IMR-90 (cell line): Measurements from ENCODE around the gene OR6X1. TPM values are rescaled to one million over a fixed set of nuclear protein-coding genes. Genes with fewer than 3 reads are reported as not detected.

Experiments used
- ATAC-seq: fragments of 200-7000 bp; cut with Tn5 transposase; 2 replicates; pipeline ENCODE4 v1.9.1; 2020; ENCODE audit warnings: low read depth, mild to moderate bottlenecking, moderate library complexity
- BruUV-seq: library from RNA; stranded (reverse); fragments of 400-500 nt; replicated peaks from 2 replicates; lab custom pipeline; 2021; lab: Mats Ljungman, UMichigan
- CTCF ChIA-PET: fragments of 300-600 bp; formaldehyde crosslinking; extraction: SDS; loops from one replicate; lab custom pipeline; 2021; ENCODE audit warnings: antibody characterized with exemption; lab: Yijun Ruan, JAX
- POLR2A ChIA-PET: fragments of 300-600 bp; sonication (Branson Sonifier 250); formaldehyde crosslinking; loops from one replicate; lab custom pipeline; 2022; ENCODE audit warnings: antibody characterized with exemption; ENCODE audit not compliant: unreplicated experiment; lab: Charles Lee
- DNase-seq: peaks from one replicate; pipeline ENCODE4 v3.0.0; 2013
- H2AFZ ChIP-seq: replicated peaks from 2 replicates; pipeline ENCODE3; 2013; ENCODE audit warnings: low read length, mild to moderate bottlenecking; ENCODE audit not compliant: poor library complexity
- H2AK5ac ChIP-seq: 2 replicates; pipeline ENCODE4 v1.6.1; 2013; ENCODE audit warnings: low read depth, low read length, inconsistent platforms
- H2AK9ac ChIP-seq: replicated peaks from 2 replicates; pipeline ENCODE3; 2013; ENCODE audit warnings: mild to moderate bottlenecking, low read depth, low read length, moderate library complexity; ENCODE audit not compliant: poor library complexity
- H2BK120ac ChIP-seq: 2 replicates; pipeline ENCODE4 v1.6.1; 2013; ENCODE audit warnings: low read depth, low read length, inconsistent platforms
- H2BK15ac ChIP-seq: 3 replicates; pipeline ENCODE4 v1.6.1; 2013; ENCODE audit warnings: low read depth, low read length, inconsistent platforms
- H2BK20ac ChIP-seq: 2 replicates; pipeline ENCODE4 v1.6.1; 2013; ENCODE audit warnings: low read depth, mild to moderate bottlenecking, inconsistent platforms, low read length, moderate library complexity
- H2BK5ac ChIP-seq: 2 replicates; pipeline ENCODE4 v1.6.1; 2013; ENCODE audit warnings: mild to moderate bottlenecking, low read depth, low read length, inconsistent platforms; ENCODE audit not compliant: poor library complexity, severe bottlenecking
- H3K14ac ChIP-seq: replicated peaks from 2 replicates; pipeline ENCODE4 v1.6.1; 2013; ENCODE audit warnings: low read depth, low read length, inconsistent platforms
- H3K18ac ChIP-seq: 2 replicates; pipeline ENCODE4 v1.6.1; 2013; ENCODE audit warnings: low read depth, low read length, control low read depth
- H3K23ac ChIP-seq: 2 replicates; pipeline ENCODE4 v1.6.1; 2013; ENCODE audit warnings: low read depth, low read length, inconsistent platforms
- H3K27ac ChIP-seq: 2 replicates; pipeline ENCODE4 v1.5.1; 2013; ENCODE audit warnings: mild to moderate bottlenecking, control low read depth, low read length; ENCODE audit not compliant: insufficient read depth
- H3K27me3 ChIP-seq: 2 replicates; pipeline ENCODE4 v1.6.1; 2013; ENCODE audit warnings: low read length; ENCODE audit not compliant: control insufficient read depth, insufficient read depth
- H3K36me3 ChIP-seq: 2 replicates; pipeline ENCODE4 v1.6.1; 2013; ENCODE audit warnings: low read length, mixed read lengths; ENCODE audit not compliant: control insufficient read depth, insufficient read depth
- H3K4ac ChIP-seq: 2 replicates; pipeline ENCODE4 v1.6.1; 2013; ENCODE audit warnings: low read depth, low read length, inconsistent platforms
- H3K4me1 ChIP-seq: 2 replicates; pipeline ENCODE4 v1.6.1; 2013; ENCODE audit warnings: low read length, mixed read lengths; ENCODE audit not compliant: control insufficient read depth, insufficient read depth
- H3K4me2 ChIP-seq: 2 replicates; pipeline ENCODE4 v1.6.1; 2013; ENCODE audit warnings: low read depth, mild to moderate bottlenecking, control low read depth, low read length, moderate library complexity
- H3K4me3 ChIP-seq: 2 replicates; pipeline ENCODE4 v1.5.1; 2013; ENCODE audit warnings: low read depth, mild to moderate bottlenecking, control low read depth, low read length, moderate library complexity; ENCODE audit not compliant: insufficient read depth
- H3K56ac ChIP-seq: 2 replicates; pipeline ENCODE4 v1.6.1; 2013; ENCODE audit warnings: low read length, inconsistent platforms; ENCODE audit not compliant: insufficient read depth; ENCODE audit errors: extremely low read depth
- H3K79me1 ChIP-seq, 2 experiments: 2 replicates each; pipeline ENCODE4 v1.6.1; 2013; ENCODE audit warnings: low read length in 2 of 2, inconsistent platforms in 1 of 2, low read depth in 1 of 2
- H3K9ac ChIP-seq: 2 replicates; pipeline ENCODE4 v1.6.1; 2013; ENCODE audit warnings: low read depth, low read length, control low read depth
- H3K9me1 ChIP-seq: 2 replicates; pipeline ENCODE4 v1.6.1; 2013; ENCODE audit warnings: low read length, inconsistent platforms; ENCODE audit not compliant: insufficient read depth
- H3K9me3 ChIP-seq: 2 replicates; pipeline ENCODE4 v1.6.1; 2013; ENCODE audit warnings: low read length; ENCODE audit not compliant: control insufficient read depth, insufficient read depth
- H4K20me1 ChIP-seq: 2 replicates; pipeline ENCODE4 v1.6.1; 2013; ENCODE audit warnings: low read length, inconsistent platforms; ENCODE audit not compliant: insufficient read depth
- H4K5ac ChIP-seq: 2 replicates; pipeline ENCODE4 v1.6.1; 2013; ENCODE audit warnings: mild to moderate bottlenecking, low read depth, low read length, control low read depth
- H4K8ac ChIP-seq, 2 experiments: 2 replicates each; pipeline ENCODE4 v1.6.1; 2013; ENCODE audit warnings: low read depth in 2 of 2, low read length in 2 of 2, control low read depth in 1 of 2, inconsistent platforms in 1 of 2
- H4K91ac ChIP-seq: 2 replicates; pipeline ENCODE4 v1.6.1; 2013; ENCODE audit warnings: low read depth, low read length, inconsistent platforms; ENCODE audit not compliant: insufficient read depth
- BHLHE40 ChIP-seq: fragments of 150-350 bp; IDR thresholded peaks from 2 replicates; pipeline ENCODE4 v1.6.1; 2016; ENCODE audit warnings: mild to moderate bottlenecking, low read depth, low read length
- CEBPB ChIP-seq: IDR thresholded peaks from 2 replicates; pipeline ENCODE4 v1.6.1; 2012; ENCODE audit warnings: low read depth, low read length, improper control_type of control experiment
- CHD1 ChIP-seq: IDR thresholded peaks from 2 replicates; pipeline ENCODE4 v1.6.1; 2012; ENCODE audit warnings: low read depth, low read length, improper control_type of control experiment
- CTCF ChIP-seq: conservative IDR thresholded peaks from 2 replicates; pipeline ENCODE4 v1.5.1; 2012; ENCODE audit warnings: mild to moderate bottlenecking, low read depth, low read length, improper control_type of control experiment
- ELK1 ChIP-seq: fragments of 150-350 bp; IDR thresholded peaks from 2 replicates; pipeline ENCODE4 v1.6.1; 2016; ENCODE audit warnings: low read depth, mild to moderate bottlenecking, low read length, moderate library complexity, borderline replicate concordance
- FOS ChIP-seq: fragments of 150-350 bp; IDR thresholded peaks from 2 replicates; pipeline ENCODE4 v1.6.1; 2016; ENCODE audit warnings: low read depth, low read length
- MAFK ChIP-seq: IDR thresholded peaks from 2 replicates; pipeline ENCODE4 v1.6.1; 2012; ENCODE audit warnings: low read depth, low read length, improper control_type of control experiment
- MAZ ChIP-seq: IDR thresholded peaks from 2 replicates; pipeline ENCODE4 v1.6.1; 2012; ENCODE audit warnings: low read depth, mild to moderate bottlenecking, low read length, improper control_type of control experiment, moderate library complexity, borderline replicate concordance
- MXI1 ChIP-seq: IDR thresholded peaks from 2 replicates; pipeline ENCODE4 v1.6.1; 2012; ENCODE audit warnings: low read depth, mild to moderate bottlenecking, low read length, moderate library complexity, borderline replicate concordance
- NFE2L2 ChIP-seq: fragments of 150-350 bp; IDR thresholded peaks from 2 replicates; pipeline ENCODE4 v1.6.1; 2016; ENCODE audit warnings: low read depth, mild to moderate bottlenecking, low read length
- POLR2A ChIP-seq: IDR thresholded peaks from 2 replicates; pipeline ENCODE4 v1.6.1; 2012; ENCODE audit warnings: mild to moderate bottlenecking, low read depth, low read length
- RAD21 ChIP-seq: IDR thresholded peaks from 2 replicates; pipeline ENCODE4 v1.6.1; 2012; ENCODE audit warnings: low read length, improper control_type of control experiment
- RCOR1 ChIP-seq: IDR thresholded peaks from 2 replicates; pipeline ENCODE4 v1.6.1; 2012; ENCODE audit warnings: mild to moderate bottlenecking, low read length, improper control_type of control experiment; ENCODE audit not compliant: insufficient replicate concordance
- RFX5 ChIP-seq: IDR thresholded peaks from 2 replicates; pipeline ENCODE4 v1.8.0; 2012; ENCODE audit warnings: low read depth, mild to moderate bottlenecking, low read length, moderate library complexity
- SMC3 ChIP-seq: fragments of 150-350 bp; IDR thresholded peaks from 2 replicates; pipeline ENCODE4 v1.6.1; 2016; ENCODE audit warnings: low read depth, mild to moderate bottlenecking, antibody characterized with exemption, low read length, moderate library complexity
- USF2 ChIP-seq: fragments of 150-350 bp; IDR thresholded peaks from 2 replicates; pipeline ENCODE4 v1.6.1; 2017; ENCODE audit warnings: mild to moderate bottlenecking, antibody characterized with exemption, low read length, low read depth
- WGBS, 2 experiments: methylation state at CpG; one replicate each; pipeline versions ENCODE4 v1.1.5 to v1.1.7; 2013; ENCODE audit warnings: missing lambda C conversion rate in 2 of 2; ENCODE audit not compliant: insufficient read length in 1 of 2; ENCODE audit errors: extremely low coverage in 2 of 2; 5-methylcytosine and 5-hydroxymethylcytosine counted together
- dilution Hi-C: fragments of 300-500 bp; cut with HindIII; formaldehyde crosslinking; loops from one replicate; pipeline ENCODE4 v1.14.3; 2018; ENCODE audit warnings: low sequenced_read_pairs; ENCODE audit not compliant: unreplicated experiment
- in situ Hi-C: fragments of 300-500 bp; cut with MboI; formaldehyde crosslinking; loops from 3 replicates; pipeline ENCODE4 v1.14.3; 2019; ENCODE audit warnings: low sequenced_read_pairs, inconsistent platforms, mixed read lengths
- intact Hi-C: fragments of 100-400 bp; cut with micrococcal nuclease; formaldehyde crosslinking; loops from 2 replicates; pipeline ENCODE4 v1.10.0; 2022
- polyA plus RNA-seq, 3 experiments: library from polyadenylated mRNA; depleted of rRNA; stranded (reverse); fragments of >200 nt; gene quantifications; 2 replicates each; pipeline ENCODE4 v1.2.3, GENCODE V29; 2012; ENCODE audit warnings: low replicate concordance in 1 of 3
- total RNA-seq: library from RNA; depleted of rRNA; stranded (reverse); fragments of >200 nt; gene quantifications from 2 replicates; pipeline ENCODE4 v1.2.3, GENCODE V29; 2012

OR6X1 gene
- total and polyA plus RNA-seq, 2 of the 4 experiments (the other 2 are of a cell fraction), result not detected

GRCh38 chr11:123800036-123800435 lies 45.7 kb upstream of the OR6X1 start:
- no peak for ATAC-seq
- H3K27ac ChIP-seq, result no peak overlapping the region
- no peak overlapping the region for H2AK5ac ChIP-seq
- no peak overlapping the region for H3K4me3 ChIP-seq
- in situ Hi-C loops (no loop called here), intact Hi-C loops (no loop called here), dilution Hi-C loops (no loop called here)
- BruUV-seq, result no TSS peak
- DNase-seq, result no peak
- no peak overlapping the region for H3K23ac ChIP-seq
- ChIA-PET CTCF (no interaction called here), POLR2A (no interaction called here)
- no peak overlapping the region for H2BK120ac ChIP-seq
- H2AFZ ChIP-seq, result no peak overlapping the region
- WGBS, 2 experiments, result no CpG with 5 or more reads among the region's 3 CpGs
- H4K8ac ChIP-seq, result no peak overlapping the region
- H2BK20ac ChIP-seq, result no peak overlapping the region
- no peak overlapping the region for H3K56ac ChIP-seq
- no peak overlapping the region for H4K5ac ChIP-seq
- no peak overlapping the region for H2BK15ac ChIP-seq
- no peak overlapping the region for H4K91ac ChIP-seq
- H3K9ac ChIP-seq, result no peak overlapping the region
- H4K20me1 ChIP-seq, result no peaks in the 10 kb centered on the region
- H3K14ac ChIP-seq, result no peak overlapping the region
- no peak overlapping the region for H2AK9ac ChIP-seq
- no peaks in the 10 kb centered on the region for H3K9me1 ChIP-seq
- no peak overlapping the region for H3K18ac ChIP-seq
- no peaks in the 10 kb centered on the region for H3K4me1 ChIP-seq
- H3K79me1 ChIP-seq, result no peaks in the 10 kb centered on the region
- TF ChIP-seq CEBPB (no peak), SMC3 (no peak), USF2 (no peak), NFE2L2 (no peak), MXI1 (no peak), BHLHE40 (no peak), RAD21 (no peak), MAZ (no peak), POLR2A (no peak), RCOR1 (no peak), CHD1 (no peak), CTCF (no peak), FOS (no peak), RFX5 (no peak), ELK1 (no peak), MAFK (no peak)
- no peaks in the 10 kb centered on the region for H3K27me3 ChIP-seq
- H3K9me3 ChIP-seq, result no peaks in the 10 kb centered on the region
- H2BK5ac ChIP-seq, result no peak overlapping the region
- H3K4me2 ChIP-seq, result no peak overlapping the region
- no peaks in the 10 kb centered on the region for H3K36me3 ChIP-seq
- no peak overlapping the region for H3K4ac ChIP-seq
